ENCODE results near the gene KDM1A.

DNA sequence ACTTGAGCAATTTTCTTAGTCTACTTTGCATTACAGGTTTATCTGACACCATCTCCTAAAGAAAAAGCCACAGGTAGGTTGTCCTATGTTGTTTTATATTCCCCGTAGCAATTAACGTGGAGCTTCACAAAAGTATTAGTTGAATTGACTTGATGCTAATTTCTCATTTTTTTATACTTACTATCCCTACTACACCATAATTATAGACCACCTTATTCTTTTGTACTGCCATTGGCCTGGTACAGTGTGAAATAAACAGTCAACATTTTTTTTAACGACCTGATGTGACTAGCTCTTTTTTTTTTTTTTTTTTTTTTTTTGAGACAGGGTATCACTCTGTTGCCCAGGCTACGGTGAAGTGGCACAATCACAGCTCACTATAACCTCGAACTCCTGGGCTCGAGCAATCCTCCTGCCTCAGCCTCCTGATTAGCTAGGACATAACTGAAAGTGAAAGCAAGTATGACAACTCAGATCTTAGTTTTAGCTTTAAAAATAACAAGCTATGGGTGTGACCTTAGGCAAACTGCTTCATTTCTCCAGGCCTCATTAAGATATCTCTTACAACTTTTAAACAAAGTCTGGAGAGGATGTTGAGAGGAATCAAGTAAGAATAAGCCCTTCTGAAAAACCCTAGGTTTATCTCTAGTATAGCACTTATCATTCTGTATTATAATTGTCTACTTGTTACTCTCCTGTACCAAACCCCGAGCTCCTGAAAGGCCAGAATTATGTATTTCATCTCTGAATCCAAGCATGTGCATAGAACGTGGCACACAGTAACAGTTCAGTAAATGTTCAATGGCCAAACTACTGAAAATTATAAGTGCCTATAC lies 99.9 kb downstream of the KDM1A start:
- TF ChIP-seq, protein P1, sequence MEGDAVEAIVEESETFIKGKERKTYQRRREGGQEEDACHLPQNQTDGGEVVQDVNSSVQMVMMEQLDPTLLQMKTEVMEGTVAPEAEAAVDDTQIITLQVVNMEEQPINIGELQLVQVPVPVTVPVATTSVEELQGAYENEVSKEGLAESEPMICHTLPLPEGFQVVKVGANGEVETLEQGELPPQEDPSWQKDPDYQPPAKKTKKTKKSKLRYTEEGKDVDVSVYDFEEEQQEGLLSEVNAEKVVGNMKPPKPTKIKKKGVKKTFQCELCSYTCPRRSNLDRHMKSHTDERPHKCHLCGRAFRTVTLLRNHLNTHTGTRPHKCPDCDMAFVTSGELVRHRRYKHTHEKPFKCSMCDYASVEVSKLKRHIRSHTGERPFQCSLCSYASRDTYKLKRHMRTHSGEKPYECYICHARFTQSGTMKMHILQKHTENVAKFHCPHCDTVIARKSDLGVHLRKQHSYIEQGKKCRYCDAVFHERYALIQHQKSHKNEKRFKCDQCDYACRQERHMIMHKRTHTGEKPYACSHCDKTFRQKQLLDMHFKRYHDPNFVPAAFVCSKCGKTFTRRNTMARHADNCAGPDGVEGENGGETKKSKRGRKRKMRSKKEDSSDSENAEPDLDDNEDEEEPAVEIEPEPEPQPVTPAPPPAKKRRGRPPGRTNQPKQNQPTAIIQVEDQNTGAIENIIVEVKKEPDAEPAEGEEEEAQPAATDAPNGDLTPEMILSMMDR (IDR thresholded peaks at IDR 0.05) = no peak
- no peak for TF ChIP-seq POLR2A (IDR thresholded peaks at IDR 0.05)
